ACC112 (cell line): ENCODE data around the gene ALKBH1.

Experiments used
- H2AFZ ChIP-seq: fragments of 200-600 bp; sonication (generic); one replicate; pipeline ENCODE4 v1.6.0; 2017; ENCODE audit warnings: antibody characterized with exemption, low read length; ENCODE audit not compliant: unreplicated experiment
- H3K27ac ChIP-seq: fragments of 200-600 bp; sonication (generic); 2 replicates; pipeline ENCODE4 v1.5.1; 2014; ENCODE audit warnings: low read depth, mild to moderate bottlenecking, antibody characterized with exemption, low read length, moderate library complexity
- H3K27me3 ChIP-seq: fragments of 200-600 bp; sonication (generic); 2 replicates; pipeline ENCODE4 v1.6.1; 2014; ENCODE audit warnings: mild to moderate bottlenecking, antibody characterized with exemption, low read length, moderate library complexity, mixed read lengths; ENCODE audit not compliant: insufficient read depth
- H3K36me3 ChIP-seq: fragments of 200-600 bp; sonication (generic); 2 replicates; pipeline ENCODE4 v1.6.1; 2016; ENCODE audit warnings: mild to moderate bottlenecking, antibody characterized with exemption, low read length, moderate library complexity, mixed read lengths; ENCODE audit not compliant: insufficient read depth
- H3K4me1 ChIP-seq: fragments of 200-600 bp; sonication (generic); one replicate; pipeline ENCODE4 v1.6.1; 2016; ENCODE audit warnings: low read length, mixed read lengths; ENCODE audit not compliant: insufficient read depth, unreplicated experiment, control insufficient read depth
- H3K4me3 ChIP-seq: fragments of 200-600 bp; sonication (generic); 2 replicates; pipeline ENCODE4 v1.5.1; 2014; ENCODE audit warnings: mild to moderate bottlenecking, low read depth, low read length
- H3K79me2 ChIP-seq: fragments of 200-600 bp; sonication (generic); one replicate; pipeline ENCODE4 v1.6.0; 2016; ENCODE audit warnings: low read length; ENCODE audit not compliant: control insufficient read depth, unreplicated experiment, insufficient read depth

ALKBH1 gene

GRCh38 chr14:77721437-77721836 is 13.6 kb upstream of the ALKBH1 start:
- Histone ChIP-seq H3K4me1 (no peaks in the 10 kb centered on the region), H3K27ac (no peak overlapping the region), H3K79me2 (no peaks in the 10 kb centered on the region), H3K36me3 (peaks cover 49% of the 10 kb centered on the region), H3K4me3 (no peak overlapping the region), H3K27me3 (no peaks in the 10 kb centered on the region), H2AFZ (no peak overlapping the region)

GRCh38 chr14:77717608-77718305 is 9.9 kb upstream of the ALKBH1 start:
- H3K36me3 ChIP-seq = peaks cover 33% of the 10 kb centered on the region
- no peaks in the 10 kb centered on the region for H3K27me3 ChIP-seq
- H3K4me1 ChIP-seq = no peaks in the 10 kb centered on the region
- H3K27ac ChIP-seq = no peak overlapping the region
- H3K4me3 ChIP-seq = no peak overlapping the region
- H3K79me2 ChIP-seq = peaks cover 10% of the 10 kb centered on the region
- H2AFZ ChIP-seq = no peak overlapping the region

GRCh38 chr14:77714926-77715325 is 7.1 kb upstream of the ALKBH1 start:
- Histone ChIP-seq H3K4me1 (no peaks in the 10 kb centered on the region), H3K27ac (no peak overlapping the region), H3K4me3 (no peak overlapping the region), H2AFZ (no peak overlapping the region), H3K79me2 (peaks cover 20% of the 10 kb centered on the region), H3K27me3 (no peaks in the 10 kb centered on the region), H3K36me3 (peaks cover 18% of the 10 kb centered on the region; the same call in 1 of the 2 replicates)

- H3K79me2 ChIP-seq = peaks cover 65% of the 10 kb centered on the region
- no peak overlapping the region for H3K27ac ChIP-seq
- no peaks in the 10 kb centered on the region for H3K27me3 ChIP-seq
- no peak overlapping the region for H3K4me3 ChIP-seq
- H3K36me3 ChIP-seq = peaks cover 8% of the 10 kb centered on the region; the same call in 1 of the 2 replicates
- H2AFZ ChIP-seq = no peak overlapping the region
- H3K4me1 ChIP-seq = peaks cover 18% of the 10 kb centered on the region
These were observed 2.5 kb upstream of the ALKBH1 start for GRCh38 chr14:77710364-77710763.

GRCh38 chr14:77709412-77709811 is 1.6 kb upstream of the ALKBH1 start:
- Histone ChIP-seq H3K4me1 (peaks cover 18% of the 10 kb centered on the region), H3K4me3 (peak overlapping the region; percentile 98), H2AFZ (no peak overlapping the region), H3K79me2 (peaks cover 67% of the 10 kb centered on the region), H3K27ac (no peak overlapping the region), H3K36me3 (peaks cover 3% of the 10 kb centered on the region), H3K27me3 (no peaks in the 10 kb centered on the region)

- Histone ChIP-seq H3K79me2 (peaks cover 68% of the 10 kb centered on the region), H3K27ac (no peak overlapping the region), H3K36me3 (peaks cover 8% of the 10 kb centered on the region), H3K27me3 (no peaks in the 10 kb centered on the region), H2AFZ (no peak overlapping the region), H3K4me3 (peak overlapping the region; percentile 98), H3K4me1 (peaks cover 18% of the 10 kb centered on the region)
These were observed 926 bp upstream of the ALKBH1 start for GRCh38 chr14:77708749-77709148.

GRCh38 chr14:77707355-77707723 is 484 bp downstream of the ALKBH1 start:
- no peaks in the 10 kb centered on the region for H3K27me3 ChIP-seq
- peaks cover 66% of the 10 kb centered on the region for H3K79me2 ChIP-seq
- H3K4me3 ChIP-seq = peak overlapping the region; percentile 98
- peaks cover 8% of the 10 kb centered on the region for H3K36me3 ChIP-seq
- peak overlapping the region; percentile 98 for H2AFZ ChIP-seq
- peaks cover 18% of the 10 kb centered on the region for H3K4me1 ChIP-seq
- H3K27ac ChIP-seq = peak overlapping the region; percentile 34; the same call in 1 of the 2 replicates

GRCh38 chr14:77691259-77691658 is 16.6 kb downstream of the ALKBH1 start:
- no peak overlapping the region for H3K27ac ChIP-seq
- H2AFZ ChIP-seq = no peak overlapping the region
- peaks cover 7% of the 10 kb centered on the region for H3K36me3 ChIP-seq
- H3K4me1 ChIP-seq = no peaks in the 10 kb centered on the region
- no peak overlapping the region for H3K4me3 ChIP-seq
- H3K79me2 ChIP-seq = peaks cover 4% of the 10 kb centered on the region
- no peaks in the 10 kb centered on the region for H3K27me3 ChIP-seq

- Histone ChIP-seq H2AFZ (no peak overlapping the region), H3K79me2 (peaks cover 4% of the 10 kb centered on the region), H3K27me3 (no peaks in the 10 kb centered on the region), H3K4me1 (peaks cover 14% of the 10 kb centered on the region), H3K4me3 (no peak overlapping the region), H3K36me3 (0 out of 2 replicates have a peak, but pooled peaks cover 2% of the 10 kb centered on the region), H3K27ac (peak overlapping the region; percentile 2; the same call in 1 of the 2 replicates)
These were observed 25.7 kb downstream of the ALKBH1 start for GRCh38 chr14:77682158-77682553.

- Histone ChIP-seq H3K4me3 (no peak overlapping the region), H3K36me3 (0 out of 2 replicates have a peak, but pooled peaks cover 2% of the 10 kb centered on the region), H2AFZ (no peak overlapping the region), H3K27ac (peak overlapping the region; percentile 2; the same call in 1 of the 2 replicates), H3K27me3 (no peaks in the 10 kb centered on the region), H3K4me1 (peaks cover 14% of the 10 kb centered on the region), H3K79me2 (peaks cover 4% of the 10 kb centered on the region)
These were observed 26.3 kb downstream of the ALKBH1 start for GRCh38 chr14:77681196-77682157.
